DMS 273 treated with DMSO at 0.1 percent for 48 hours (cell line): ENCODE results near the gene BMP10.
A peak's percentile ranks its signal among the peaks of the same experiment; 100 is the strongest.
"Not testable (repeated sequence)": the region's sequence is repeated elsewhere in the genome, so short reads cannot be mapped to it uniquely, and the experiment has no call there.

Experiments
- DNase-seq: peaks from one replicate; lab custom pipeline; 2025; lab: John Stamatoyannopoulos, UW

The BMP10 gene

GRCh38 chr2:68871159-68871764, at the start of gene BMP10:
TSS of gene BMP10 (minus strand) at chr2:68871397. CDS start at chr2:68871358, 39 bp downstream.
- DNase-seq = no peak

- DNase-seq = no peak
Observed at GRCh38 chr2:68920481-68921170, 49.4 kb upstream of the BMP10 start.

GRCh38 chr2:68918497-68918896, 47.3 kb upstream of the BMP10 start:
- no peak for DNase-seq

GRCh38 chr2:68917034-68917718, 46.0 kb upstream of the BMP10 start:
- DNase-seq = no peak

- DNase-seq = no peak
Observed at GRCh38 chr2:68916226-68916625, 45.0 kb upstream of the BMP10 start.

- no peak for DNase-seq
Observed at GRCh38 chr2:68915393-68915792, 44.2 kb upstream of the BMP10 start.

- DNase-seq = no peak
Observed at GRCh38 chr2:68913359-68913758, 42.2 kb upstream of the BMP10 start.

GRCh38 chr2:68912732-68913131, 41.5 kb upstream of the BMP10 start:
- no peak for DNase-seq

GRCh38 chr2:68912111-68912510, 40.9 kb upstream of the BMP10 start:
- no peak for DNase-seq

GRCh38 chr2:68911709-68912108, 40.5 kb upstream of the BMP10 start:
- DNase-seq = no peak

- DNase-seq = no peak
Observed at GRCh38 chr2:68911246-68911645, 40.0 kb upstream of the BMP10 start.

- DNase-seq = peak; percentile 15
Observed at GRCh38 chr2:68909793-68910674, 38.8 kb upstream of the BMP10 start.

GRCh38 chr2:68908392-68908970, 37.3 kb upstream of the BMP10 start:
- peak; percentile 8 for DNase-seq

- no peak for DNase-seq
Observed at GRCh38 chr2:68907920-68908253, 36.7 kb upstream of the BMP10 start.

- no peak for DNase-seq
Observed at GRCh38 chr2:68907232-68907919, 36.2 kb upstream of the BMP10 start.

- DNase-seq = no peak
Observed at GRCh38 chr2:68906716-68907115, 35.5 kb upstream of the BMP10 start.

- no peak for DNase-seq
Observed at GRCh38 chr2:68905116-68905515, 33.9 kb upstream of the BMP10 start.

- no peak for DNase-seq
Observed at GRCh38 chr2:68901561-68901960, 30.4 kb upstream of the BMP10 start.

- no peak for DNase-seq
Observed at GRCh38 chr2:68901199-68901514, 30.0 kb upstream of the BMP10 start.

- no peak for DNase-seq
Observed at GRCh38 chr2:68900496-68901198, 29.4 kb upstream of the BMP10 start.

GRCh38 chr2:68895981-68896380, 24.8 kb upstream of the BMP10 start:
- DNase-seq = not testable (repeated sequence)
